ENCODE results near the gene GNS.
"Not testable (repeated sequence)": the region's sequence is repeated elsewhere in the genome, so short reads cannot be mapped to it uniquely, and the experiment has no call there.

GNS gene

DNA sequence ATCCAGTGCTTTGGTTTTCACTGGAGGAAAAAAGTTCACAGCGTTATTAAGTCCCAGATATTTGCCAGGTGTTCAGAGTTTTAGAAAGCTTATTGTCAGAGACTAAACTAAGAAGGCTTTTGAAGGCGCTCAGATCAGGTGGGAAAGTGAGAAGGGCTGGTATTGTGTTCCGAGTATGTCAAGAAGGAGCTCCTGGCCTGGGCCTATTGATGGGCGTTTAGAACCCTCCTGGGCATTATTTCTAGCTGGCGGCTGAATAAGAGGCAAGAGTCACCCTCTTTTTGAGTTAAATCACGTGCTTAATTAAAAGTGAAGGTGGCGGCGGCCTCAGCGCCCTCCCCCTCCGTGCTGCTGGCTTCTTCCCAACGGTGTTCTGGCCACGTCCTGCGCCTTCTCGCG, 20.9 kb upstream of the GNS start:
- DNase-seq = peak in 1 of 51 donors; percentile 8

DNA sequence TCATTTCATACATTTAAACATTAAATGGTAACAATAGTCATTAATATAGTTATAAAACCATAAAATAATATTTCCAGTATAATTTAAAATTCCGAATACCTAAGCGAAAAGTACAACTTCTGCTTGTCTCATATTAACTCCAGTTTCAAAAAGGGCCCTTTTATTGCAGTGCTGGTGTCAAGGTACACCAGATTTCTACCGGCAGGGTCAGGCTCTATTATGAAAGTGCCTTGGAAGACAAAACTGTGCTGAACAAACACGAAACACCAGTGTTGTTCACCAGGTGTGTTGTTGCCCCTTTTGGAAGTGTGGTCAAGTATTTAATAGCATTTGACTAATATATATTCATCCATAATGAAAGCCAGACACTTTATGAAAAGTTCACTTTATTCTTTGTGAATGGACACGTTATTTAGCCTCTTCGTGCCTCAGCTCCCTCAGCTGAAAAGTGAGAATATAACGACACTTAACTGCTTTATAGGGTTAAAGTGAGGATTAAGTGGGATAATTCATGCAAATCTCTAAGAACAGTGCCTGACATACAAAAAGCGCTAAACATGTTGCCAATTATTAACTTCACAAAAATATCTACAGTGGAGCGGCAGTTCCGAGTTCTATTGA, 20.3 kb upstream of the GNS start:
- no peak for DNase-seq

DNA sequence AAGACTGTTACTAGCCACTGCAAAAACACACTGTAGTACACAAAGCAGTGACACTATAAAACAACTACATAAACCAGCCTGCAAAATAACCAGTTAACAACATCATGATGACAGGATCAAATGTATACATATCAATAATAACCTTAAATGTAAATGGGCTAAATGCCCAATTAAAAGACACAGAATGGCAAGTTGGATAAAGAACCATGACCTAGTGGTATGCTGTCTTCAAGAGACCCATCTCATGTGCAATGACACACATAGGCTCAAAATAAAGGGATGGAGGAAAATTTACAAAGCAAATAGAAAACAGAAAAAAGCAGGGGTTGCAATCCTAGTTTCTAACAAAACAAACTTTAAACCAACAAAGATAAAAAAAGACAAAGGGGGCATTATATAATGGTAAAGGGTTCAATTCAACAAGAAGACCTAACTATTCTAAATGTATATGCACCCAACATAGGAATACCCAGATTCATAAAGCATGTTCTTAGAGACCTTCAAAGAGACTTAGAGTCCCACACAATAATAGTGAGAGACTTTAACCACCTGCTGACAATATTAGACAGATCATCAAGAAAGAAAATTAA, 16.0 kb upstream of the GNS start:
- DNase-seq = not testable (repeated sequence)

DNA sequence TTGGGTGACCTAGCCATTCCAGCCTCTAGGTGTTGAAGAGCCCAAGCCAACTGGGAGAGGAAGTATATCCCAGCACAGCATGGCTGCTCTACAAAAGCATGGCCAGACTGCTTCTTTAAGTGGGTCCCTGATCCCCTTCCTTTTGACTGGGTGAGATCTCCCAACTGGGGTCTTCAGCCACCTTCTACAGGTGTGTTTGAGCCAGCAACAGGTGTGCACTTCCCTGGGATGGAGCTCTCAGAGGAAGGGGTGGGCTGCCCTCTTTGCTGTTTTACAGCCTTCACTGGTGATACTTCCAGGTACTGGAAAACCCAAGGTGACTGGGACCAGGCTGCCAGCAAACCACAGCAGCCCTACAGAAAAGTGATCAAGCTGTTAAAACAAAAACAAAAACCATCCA, 14.2 kb upstream of the GNS start:
- DNase-seq = no peak

DNA sequence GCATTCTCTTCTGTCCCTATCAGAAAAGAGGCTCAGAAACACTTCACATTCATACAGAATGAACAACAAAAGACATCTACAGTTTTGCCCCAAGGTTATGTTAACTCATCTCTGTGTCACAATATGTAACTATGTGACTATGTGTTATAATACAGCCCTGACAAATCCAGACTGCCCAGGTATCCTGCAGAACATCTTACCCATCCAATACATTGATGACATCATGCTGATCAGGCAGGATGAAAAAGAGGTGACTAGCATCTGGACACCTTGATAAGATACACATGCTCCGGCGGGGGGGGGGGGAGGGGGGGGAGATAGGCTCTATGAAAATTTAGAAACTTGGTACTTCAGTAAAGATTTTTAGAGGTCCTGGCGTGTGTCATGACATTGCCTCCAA, 8.3 kb upstream of the GNS start:
- DNase-seq = no peak

DNA sequence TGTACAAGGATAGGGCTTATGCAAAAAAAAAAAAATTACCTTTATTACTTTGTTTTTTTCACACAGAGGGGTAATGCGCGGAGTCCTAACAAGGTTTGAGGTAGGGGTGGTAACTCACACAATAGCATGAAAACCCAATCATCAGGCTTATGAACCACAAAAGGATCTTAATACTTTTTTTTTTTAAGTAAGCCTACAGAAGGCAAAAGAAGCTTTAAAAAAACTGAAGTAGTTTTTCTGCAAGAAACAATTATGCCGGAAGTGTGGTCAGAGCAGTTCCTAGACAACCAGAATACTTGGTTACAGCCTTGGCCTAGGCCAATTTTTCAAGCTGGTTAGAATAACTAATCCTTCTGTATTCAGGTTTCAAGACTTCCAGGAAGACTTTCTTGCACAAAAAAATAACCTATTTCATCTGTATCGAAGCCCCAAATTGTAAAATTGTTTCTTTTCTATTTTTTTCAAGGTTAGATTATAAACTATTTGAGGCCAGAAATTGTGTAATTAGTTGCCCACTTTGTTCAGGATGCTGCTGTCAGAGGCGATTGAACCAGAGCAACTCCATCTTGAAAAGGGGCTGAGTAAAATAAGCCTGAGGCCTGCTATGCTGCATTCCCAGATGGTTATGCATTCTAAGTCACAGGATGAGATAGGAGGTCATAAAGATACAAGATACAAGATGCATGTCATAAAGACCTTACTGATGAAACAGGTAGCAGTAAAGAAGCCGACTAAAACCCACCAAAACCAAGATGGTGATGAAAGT, 1.8 kb upstream of the GNS start:
- DNase-seq = no peak

DNA sequence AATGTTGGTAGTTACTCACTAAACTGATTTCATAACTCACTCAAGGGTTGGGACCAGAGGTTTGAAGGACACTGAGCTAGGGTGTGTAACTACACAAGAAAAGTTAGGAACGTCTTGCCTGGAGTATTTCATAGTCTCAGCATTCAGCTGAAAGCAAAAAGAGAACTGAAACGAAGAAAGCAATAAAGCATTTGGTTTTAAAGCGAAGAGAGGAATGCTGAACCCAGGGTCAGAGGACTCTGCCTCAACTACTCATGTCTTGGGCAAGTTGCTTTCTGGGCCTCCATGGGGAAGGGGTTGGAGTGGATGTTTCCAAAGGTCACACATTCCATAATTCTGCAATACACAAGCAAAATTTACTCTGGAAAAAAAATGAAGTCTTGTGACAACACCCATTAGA, 1.4 kb downstream of the GNS start:
- no peak for DNase-seq

DNA sequence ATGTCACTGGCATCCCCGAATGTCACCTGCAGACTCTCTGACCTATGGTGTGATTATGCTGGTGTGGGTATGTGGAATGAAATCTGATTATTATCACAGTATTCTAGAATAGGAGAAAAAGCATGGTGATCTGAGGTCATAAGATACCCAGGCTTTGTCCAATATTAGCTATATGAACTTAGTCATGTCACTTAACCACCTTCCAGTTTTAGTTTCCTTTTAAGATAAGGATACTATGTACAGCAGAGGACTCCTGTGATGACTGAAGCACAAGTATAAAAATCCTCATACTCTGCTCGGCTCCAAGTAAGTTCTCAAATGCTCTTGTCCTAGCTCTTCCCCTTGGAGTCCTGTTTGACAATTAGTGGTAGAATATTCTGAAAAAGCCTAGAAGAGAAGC, 2.8 kb downstream of the GNS start:
- DNase-seq = no peak

DNA sequence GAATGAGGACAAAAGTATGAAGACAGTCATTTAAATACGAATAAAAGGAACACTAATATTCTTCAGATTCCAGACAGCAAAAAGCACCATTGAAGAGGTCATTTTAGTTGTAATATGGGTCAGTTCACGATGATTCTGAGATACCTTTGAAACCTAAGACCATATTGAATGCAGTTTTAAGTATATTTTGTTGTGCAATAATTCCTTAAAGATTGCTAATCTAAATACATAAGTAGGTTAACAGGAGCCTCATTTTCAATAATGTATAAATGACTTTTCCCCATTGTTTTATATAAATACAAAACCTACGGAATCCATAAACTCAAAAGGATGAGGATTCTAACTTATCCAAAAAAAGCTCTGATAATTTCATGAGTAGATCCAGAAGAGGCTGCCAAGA, 5.8 kb downstream of the GNS start:
- no peak for DNase-seq

DNA sequence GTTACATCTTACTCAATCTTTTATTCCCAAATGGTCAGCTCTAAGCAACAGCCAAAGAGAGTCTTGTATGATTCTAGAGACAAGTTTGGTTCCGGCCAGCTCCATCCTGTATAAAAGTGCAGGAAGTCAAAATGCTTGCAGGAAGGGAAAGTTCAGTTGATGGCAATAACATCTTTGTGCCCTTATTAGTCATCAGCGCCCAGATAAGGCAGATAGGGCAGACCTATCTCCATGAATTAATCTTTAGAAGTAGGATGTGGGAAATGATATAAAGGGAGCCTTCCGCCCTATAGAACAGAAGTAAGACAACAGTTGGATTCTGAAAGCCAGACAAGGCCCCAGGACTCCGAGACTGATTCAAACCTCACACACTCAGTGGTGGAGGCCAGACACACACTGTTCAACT, 6.4 kb downstream of the GNS start:
- DNase-seq = no peak

DNA sequence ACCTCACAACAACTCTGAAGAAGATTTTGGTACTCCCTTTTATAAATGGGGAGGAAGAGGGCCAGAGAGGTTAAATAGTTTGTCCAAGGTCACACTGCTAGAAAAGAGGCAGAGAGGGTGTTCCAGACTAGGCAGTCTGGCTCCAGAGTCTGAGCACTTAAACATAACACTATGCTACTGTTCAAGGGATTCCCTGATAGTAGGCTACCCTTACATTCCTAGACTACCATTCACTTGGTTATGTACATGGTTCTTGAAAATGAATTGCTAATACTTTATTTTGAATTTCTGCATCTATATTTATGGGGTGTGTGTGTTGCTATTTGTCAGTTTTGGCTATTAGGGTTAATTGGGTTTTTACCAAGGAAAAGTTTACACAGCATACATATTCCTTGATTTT, 7.2 kb downstream of the GNS start:
- DNase-seq = no peak

DNA sequence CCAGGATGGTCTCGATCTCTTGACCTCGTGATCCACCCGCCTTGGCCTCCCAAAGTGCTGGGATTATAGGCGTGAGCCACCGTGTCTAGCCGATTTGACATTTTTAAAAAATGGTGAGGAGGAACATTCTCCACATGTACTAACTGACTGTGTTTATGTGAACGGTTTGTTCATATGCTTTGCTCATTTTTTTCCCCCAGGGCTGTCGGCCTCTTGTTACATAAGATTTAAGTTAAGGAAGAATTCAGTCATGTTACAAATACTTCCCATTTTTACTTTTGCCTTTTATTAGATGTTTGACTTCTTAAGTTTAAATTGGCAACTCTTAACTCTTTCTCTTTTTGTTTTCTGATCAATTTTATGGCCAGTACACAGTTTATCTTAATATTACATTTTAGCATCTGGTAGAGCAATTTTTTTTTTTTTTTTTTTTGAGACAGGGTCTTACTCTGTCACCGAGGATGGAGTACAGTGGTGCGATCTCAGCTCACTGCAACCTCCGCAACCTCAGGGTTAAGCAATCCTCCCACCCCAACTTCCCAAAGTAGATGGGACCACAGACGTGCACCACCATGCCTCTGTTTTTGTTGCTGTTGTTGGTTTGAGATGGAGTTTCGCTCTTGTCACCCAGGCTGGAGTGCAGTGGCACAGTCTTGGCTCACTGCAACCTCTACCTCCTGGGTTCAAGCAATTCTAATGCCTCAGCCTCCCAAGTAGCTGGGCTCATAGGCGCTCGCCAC, 9.6 kb downstream of the GNS start:
- DNase-seq = no peak

DNA sequence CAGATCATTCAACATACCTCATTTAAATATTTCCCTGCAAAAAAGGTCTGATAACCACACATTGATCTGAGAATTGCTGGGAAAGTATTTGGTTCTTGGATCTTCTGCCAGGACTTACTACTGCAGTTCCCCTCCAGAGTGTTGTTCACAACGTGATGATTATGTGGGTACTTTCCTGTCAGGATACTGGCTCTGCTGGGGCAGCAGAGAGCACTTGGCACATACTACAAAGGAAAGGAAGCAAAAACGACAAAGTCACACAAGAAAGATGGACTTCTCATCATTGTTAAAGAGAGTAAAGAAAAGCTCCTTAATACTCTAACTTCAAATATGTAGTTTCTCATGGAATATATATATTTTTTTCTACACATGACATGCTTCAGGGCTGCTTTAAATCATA, 11.5 kb downstream of the GNS start:
- DNase-seq = no peak

DNA sequence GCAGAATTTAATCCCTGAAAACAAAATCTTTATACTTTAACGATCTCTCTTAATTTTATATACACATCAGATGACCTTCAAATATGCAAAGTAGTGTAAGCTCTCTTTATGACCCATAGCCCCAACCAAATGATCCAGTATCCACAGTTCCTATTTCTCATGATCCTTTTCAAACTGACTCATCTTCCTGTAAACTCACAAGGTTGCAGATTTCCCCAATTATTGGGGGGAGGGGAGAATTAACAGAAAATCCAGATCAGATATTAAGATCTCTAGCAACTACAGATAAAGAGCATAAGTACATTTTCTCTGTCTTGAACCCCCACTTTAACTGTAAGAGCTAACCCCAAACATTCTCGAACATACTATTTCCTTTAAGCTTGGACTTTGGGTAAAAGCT, 12.5 kb downstream of the GNS start:
- DNase-seq = no peak

DNA sequence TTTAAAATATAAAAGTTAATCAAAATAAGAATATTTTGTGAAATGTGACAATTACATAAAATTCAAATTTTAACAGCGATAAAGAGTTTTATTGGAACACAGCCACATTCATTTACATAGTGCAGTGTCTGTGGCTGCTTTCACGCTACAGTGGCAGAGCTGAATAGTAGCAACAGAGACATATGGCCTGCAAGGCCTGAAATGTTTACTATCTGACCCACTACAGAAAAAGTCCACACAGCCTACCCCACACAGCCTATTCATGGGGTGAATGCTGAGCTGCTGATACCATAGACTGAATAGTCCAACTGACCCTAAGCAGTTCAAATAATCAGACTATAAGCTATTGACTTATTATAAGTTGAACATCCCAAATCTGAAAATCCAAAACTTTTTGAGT, 13.2 kb downstream of the GNS start:
- DNase-seq = no peak

DNA sequence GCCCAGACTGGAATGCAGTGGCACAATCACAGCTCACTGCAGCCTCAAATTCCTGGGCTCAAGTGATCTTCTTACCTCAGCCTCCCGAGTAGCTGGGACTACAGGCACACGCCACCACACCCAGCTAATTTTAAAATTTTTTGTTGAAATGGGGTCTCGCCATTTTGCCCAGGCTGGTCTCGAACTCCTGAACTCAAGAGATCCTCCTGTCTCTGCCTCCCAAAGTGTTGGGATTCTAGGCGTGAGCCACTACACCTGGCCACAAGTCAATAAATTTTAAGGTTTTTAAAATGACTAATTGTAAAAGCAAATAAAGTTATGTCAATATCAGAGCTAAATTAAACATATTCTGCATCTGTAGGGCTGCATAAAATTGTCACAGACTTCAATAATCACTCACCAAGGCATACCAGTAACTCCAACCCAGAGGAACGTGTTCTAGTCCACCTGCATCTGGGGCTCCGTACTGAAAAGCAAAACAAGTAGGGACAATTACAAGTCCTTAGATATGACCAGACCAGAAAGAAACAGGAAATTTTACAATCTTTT, 13.9 kb downstream of the GNS start:
- DNase-seq = no peak

DNA sequence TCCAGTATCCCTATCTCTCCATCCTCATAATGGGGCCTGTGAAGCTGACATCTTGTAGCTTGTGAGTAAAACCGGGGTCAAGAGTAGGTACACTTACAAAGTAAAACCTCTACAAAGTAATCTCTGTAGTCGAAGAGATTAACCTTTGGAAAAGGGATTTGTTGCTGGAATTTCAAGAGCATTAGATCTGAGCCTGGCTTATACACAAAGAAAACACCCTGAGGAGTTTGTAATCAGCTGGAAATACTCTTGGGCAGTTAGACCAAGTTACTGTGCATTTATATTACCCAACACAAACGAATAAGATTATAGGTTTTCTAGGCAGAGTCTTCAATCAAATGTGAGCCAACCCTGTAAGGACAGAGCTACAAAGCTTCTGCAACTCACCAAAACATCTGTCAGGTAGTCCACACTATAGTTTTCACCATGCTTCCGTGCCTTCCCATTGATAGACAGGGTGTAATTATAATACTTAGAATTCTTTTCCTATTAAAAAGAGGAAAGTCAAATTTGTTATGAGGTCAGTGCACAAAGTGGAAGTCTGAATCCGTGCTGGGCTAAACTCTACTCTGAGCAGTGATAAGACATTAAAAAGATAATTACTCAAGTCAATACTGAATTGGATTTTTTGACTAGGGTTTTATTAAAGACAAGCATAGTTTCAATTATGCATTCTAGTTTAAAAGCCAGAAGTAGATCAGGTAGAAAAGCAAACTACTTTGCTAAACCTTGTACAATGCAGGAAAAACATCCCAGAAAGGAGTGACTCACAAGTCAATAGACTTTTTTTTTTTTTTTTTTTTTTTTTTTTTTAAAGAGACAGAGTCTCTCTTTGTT, 14.6 kb downstream of the GNS start:
- no peak for DNase-seq

DNA sequence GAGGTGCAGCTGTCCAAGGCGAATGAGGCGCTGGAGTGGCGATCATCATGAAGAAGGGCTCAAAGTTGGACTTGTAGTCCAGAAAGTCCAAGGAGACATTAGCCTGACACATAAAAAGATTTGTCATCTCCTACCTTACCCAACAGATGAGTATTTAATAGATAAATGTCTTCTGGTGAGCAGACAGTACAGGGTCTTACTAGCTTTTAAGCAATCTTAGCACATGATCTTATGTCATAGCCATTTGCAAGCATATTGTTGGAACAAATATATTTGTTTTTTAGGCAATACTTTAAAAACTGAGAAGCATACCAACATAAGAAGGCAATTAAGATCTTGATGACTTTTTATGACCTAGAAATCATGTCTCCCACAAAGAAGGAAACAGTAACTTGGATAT, 16.0 kb downstream of the GNS start:
- no peak for DNase-seq

DNA sequence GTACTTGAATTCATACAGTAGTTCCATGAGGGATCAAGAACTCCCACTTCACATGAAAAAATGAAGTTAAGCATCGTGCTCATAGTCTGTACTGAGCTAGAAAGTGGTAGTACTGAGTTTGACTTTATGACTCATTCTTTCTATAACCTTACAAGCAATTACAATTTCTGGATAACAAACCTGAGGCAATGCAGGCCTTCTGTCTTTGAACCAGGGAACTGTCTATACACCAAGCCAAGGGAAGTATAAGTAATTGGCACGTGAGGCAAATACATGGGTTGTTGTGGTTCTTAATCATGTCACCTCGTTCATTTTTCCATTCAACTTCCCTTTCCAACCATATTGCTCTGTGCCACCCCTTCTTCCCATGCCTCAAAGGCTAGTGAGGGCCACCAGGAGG, 16.8 kb downstream of the GNS start:
- no peak for DNase-seq

DNA sequence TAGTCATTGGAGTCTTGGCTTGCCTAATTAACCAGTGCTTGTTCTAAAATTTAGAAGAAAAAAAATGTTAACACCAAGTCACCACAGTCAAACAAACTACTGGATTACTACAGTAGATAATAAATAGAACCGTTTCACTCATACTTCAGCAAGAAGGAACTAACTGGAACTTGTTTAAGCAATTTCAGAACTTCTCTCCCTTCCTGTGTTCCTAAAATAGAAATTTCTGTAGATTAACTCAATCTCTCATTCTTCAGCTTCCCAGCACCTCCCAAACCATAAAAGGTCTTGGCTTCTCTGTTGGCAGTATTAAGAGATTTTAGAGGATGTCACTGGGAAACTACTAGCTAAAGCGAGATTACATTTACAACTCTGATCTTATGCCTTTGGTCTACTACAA, 18.6 kb downstream of the GNS start:
- DNase-seq = no peak

DNA sequence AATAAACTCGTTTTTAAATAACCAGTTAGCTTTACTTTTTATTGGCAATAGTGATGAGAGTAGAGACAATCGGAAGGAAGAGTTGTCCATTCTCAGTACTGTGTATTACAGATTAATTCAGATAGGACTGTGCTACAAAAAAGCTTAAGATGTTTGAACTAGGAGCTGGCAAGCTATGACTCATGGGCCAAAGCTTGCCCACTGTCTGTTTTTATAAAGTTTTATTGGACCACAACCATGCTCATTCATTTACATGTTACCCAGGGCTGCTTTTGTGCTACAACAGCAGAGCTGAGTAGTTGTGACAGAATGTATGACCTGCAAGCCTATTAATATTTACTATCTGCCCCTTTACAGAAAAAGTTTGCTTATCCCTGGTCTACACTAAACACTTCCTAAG, 19.4 kb downstream of the GNS start:
- no peak for DNase-seq
